HG03196 (cell line): Measurements from ENCODE around the gene NXN.

Source experiments
- ATAC-seq: cut with Tn5 transposase; IDR thresholded peaks from one replicate; pipeline ENCODE4 v1.9.1; 2021; ENCODE audit not compliant: unreplicated experiment

NXN gene

GRCh38 chr17:979539-980405, at the start of gene NXN:
NXN (minus strand) TSS chr17:979776.
- ATAC-seq: peak; percentile 64

GRCh38 chr17:1027044-1027443, 47.5 kb upstream of the NXN start:
- ATAC-seq: no peak

- no peak for ATAC-seq
Observed at GRCh38 chr17:1026599-1026975, 47.0 kb upstream of the NXN start.

- no peak for ATAC-seq
Observed at GRCh38 chr17:1025733-1026598, 46.4 kb upstream of the NXN start.

GRCh38 chr17:1024076-1024475, 44.5 kb upstream of the NXN start:
- ATAC-seq: no peak

- no peak for ATAC-seq
Observed at GRCh38 chr17:1022278-1023024, 42.9 kb upstream of the NXN start.

GRCh38 chr17:1021147-1021546, 41.6 kb upstream of the NXN start:
- ATAC-seq: no peak

- ATAC-seq: no peak
Observed at GRCh38 chr17:1019451-1019850, 39.9 kb upstream of the NXN start.

- no peak for ATAC-seq
Observed at GRCh38 chr17:1018547-1018946, 39.0 kb upstream of the NXN start.

- no peak for ATAC-seq
Observed at GRCh38 chr17:1013729-1014090, 34.1 kb upstream of the NXN start.

- no peak for ATAC-seq
Observed at GRCh38 chr17:1012823-1013728, 33.5 kb upstream of the NXN start.

GRCh38 chr17:1011760-1012735, 32.5 kb upstream of the NXN start:
- no peak for ATAC-seq

GRCh38 chr17:1011138-1011537, 31.6 kb upstream of the NXN start:
- no peak for ATAC-seq

GRCh38 chr17:1010586-1010985, 31.0 kb upstream of the NXN start:
- ATAC-seq: no peak

GRCh38 chr17:1010086-1010450, 30.5 kb upstream of the NXN start:
- no peak for ATAC-seq

GRCh38 chr17:1009229-1010085, 29.9 kb upstream of the NXN start:
- no peak for ATAC-seq

GRCh38 chr17:1008008-1008761, 28.6 kb upstream of the NXN start:
- no peak for ATAC-seq
